Fibroblast of pulmonary artery (primary cell): ENCODE results near the gene SPIRE1.
"Not testable (repeated sequence)": the region's sequence is repeated elsewhere in the genome, so short reads cannot be mapped to it uniquely, and the experiment has no call there.

Experiments
- DNase-seq: peaks from one replicate; pipeline ENCODE4 v3.0.0-alpha.2; 2010; ENCODE audit warnings: low read depth
- H3K4me3 ChIP-seq: replicated peaks from 2 replicates; pipeline ENCODE4 v1.5.1; 2011; ENCODE audit warnings: low read depth, mild to moderate bottlenecking, control low read depth, low read length, moderate library complexity
- TF ChIP-seq, protein P1 (sequence below): IDR thresholded peaks from 2 replicates; pipeline ENCODE4 v1.5.1; 2011; ENCODE audit warnings: mild to moderate bottlenecking, control low read depth, low read length, inconsistent platforms; ENCODE audit errors: missing control alignments

The SPIRE1 gene

DNA sequence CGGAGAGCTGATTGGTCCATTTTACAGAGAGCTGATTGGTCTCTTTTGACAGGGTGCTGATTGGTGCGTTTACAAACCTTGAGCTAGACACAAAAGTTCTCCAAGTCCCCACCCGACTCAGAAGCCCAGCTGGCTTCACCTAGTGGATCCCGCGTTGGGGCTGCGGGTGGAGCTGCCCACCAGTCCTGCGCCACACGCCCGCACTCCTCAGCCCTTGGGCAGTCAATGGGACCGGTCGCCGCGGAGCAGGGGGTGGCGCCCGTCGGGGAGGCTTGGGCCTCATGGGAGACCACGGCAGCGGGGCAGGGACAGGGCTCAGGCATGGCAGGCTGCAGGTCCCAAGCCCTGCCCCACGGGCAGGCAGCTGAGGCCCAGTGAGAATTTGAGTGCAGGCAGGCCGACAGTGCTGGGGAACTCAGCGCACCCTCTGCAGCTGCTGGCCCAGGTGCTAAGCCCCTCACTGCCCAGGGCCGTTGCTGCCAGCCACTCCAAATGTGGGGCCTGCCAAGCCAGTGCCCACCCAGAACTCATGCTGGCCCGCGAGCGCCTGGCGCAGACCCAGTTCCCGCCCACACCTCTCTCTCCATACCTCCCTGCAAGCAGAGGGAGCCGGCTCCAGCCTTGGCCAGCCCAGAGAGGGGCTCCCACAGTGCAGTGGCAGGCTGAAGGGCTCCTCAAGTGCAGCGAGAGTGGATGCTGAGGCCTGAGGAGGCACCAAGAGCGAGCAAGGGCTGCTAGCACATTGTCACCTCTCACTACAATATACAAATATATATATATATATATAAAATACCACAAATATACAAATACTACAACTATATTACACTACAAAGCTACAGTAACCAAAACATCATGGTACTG, 100.7 kb downstream of the SPIRE1 start:
- TF ChIP-seq, protein P1, sequence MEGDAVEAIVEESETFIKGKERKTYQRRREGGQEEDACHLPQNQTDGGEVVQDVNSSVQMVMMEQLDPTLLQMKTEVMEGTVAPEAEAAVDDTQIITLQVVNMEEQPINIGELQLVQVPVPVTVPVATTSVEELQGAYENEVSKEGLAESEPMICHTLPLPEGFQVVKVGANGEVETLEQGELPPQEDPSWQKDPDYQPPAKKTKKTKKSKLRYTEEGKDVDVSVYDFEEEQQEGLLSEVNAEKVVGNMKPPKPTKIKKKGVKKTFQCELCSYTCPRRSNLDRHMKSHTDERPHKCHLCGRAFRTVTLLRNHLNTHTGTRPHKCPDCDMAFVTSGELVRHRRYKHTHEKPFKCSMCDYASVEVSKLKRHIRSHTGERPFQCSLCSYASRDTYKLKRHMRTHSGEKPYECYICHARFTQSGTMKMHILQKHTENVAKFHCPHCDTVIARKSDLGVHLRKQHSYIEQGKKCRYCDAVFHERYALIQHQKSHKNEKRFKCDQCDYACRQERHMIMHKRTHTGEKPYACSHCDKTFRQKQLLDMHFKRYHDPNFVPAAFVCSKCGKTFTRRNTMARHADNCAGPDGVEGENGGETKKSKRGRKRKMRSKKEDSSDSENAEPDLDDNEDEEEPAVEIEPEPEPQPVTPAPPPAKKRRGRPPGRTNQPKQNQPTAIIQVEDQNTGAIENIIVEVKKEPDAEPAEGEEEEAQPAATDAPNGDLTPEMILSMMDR: no peak
- no peak for DNase-seq
- H3K4me3 ChIP-seq: no peak overlapping the region

DNA sequence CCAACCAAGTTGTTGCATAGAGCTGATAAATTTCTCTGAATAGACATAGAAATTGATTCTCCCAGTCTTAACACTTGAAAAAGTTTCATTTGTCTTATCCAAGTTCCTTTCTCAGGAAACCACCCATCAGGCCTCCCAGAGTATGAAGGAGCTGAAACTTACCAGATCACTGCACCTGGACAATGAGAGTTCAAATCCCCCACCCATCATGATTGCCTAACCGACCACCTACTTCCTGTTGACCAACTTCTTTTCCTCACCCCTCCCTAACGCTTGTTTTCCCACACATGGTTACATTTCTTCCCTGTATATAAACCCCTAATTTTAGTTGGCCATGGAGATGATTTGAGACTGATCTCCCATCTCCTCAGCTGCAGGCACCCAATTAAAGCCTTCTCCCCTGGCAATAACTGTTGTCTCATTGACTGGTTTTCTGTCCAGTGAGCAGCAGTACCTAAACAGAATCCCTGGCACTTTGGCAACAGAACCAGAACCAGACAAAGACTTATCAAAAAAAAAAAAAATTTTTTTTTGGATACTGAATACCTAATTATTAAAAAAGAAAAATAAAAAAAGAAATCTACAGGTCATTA, 103.0 kb downstream of the SPIRE1 start:
- no peak for DNase-seq
- no peak overlapping the region for H3K4me3 ChIP-seq
- TF ChIP-seq, protein P1: no peak

DNA sequence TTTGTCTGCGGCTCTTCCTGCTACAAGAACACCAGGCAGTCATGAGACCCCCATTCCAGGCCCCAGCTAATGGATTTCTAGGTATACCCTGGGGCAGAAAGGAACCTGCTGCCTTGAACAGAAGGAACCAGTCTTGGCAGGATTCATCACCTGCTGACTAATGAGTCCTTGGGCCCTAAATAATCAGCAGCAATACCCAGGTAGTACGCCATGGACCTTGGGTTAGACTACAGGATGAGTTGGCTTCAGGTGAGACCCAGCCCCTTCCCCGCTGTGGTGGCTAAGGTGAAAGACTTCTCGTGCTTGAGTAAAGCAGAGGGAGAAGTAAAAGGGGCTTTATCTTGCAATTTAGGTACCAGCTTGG, 105.0 kb downstream of the SPIRE1 start:
- TF ChIP-seq, protein P1: no peak
- no peak for DNase-seq
- H3K4me3 ChIP-seq: no peak overlapping the region

DNA sequence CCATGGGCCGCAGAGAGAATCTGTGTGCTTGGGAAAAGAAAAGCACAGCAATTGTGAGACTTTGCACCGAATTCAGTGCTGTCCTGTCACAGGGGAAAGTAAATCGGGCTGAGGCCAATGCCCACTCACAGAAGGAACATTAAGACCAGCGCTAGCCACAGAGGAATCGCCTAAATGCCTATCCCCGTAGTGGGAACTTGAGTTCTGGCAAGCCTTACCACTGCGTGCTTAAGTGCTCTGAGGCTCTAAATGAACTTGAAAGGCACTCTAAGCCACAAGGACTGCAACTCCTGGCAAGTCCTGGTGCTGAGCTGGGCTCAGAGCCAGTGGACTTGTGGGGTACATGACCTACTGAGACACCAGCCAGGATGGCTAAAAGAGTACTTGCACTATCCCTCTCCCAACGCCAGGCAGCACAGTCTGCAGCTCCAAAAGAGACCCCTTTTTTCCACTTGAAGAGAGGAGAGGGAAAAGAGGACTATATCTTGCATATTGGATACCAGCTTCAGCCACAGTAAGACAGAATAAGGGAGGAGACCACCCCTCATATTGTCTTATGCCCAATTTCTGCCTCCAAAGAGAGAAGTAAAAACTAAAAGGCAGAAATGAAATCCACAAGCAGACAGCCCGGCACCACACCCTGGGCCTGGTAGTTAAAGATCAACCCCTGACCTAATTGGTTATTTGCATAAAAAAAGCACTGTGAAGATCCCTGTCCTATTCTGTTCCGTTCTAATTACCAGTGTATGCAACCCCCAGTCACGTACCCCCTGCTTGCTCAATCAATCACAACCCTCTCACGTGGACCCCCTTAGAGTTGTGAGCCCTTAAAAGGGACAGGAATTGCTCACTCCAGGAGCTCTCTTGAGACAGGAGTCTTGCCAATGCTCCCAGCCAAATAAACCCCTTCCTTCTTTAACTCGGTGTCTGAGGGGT, 105.7 kb downstream of the SPIRE1 start:
- peak; percentile 39 for DNase-seq
- not testable (repeated sequence) for H3K4me3 ChIP-seq

DNA sequence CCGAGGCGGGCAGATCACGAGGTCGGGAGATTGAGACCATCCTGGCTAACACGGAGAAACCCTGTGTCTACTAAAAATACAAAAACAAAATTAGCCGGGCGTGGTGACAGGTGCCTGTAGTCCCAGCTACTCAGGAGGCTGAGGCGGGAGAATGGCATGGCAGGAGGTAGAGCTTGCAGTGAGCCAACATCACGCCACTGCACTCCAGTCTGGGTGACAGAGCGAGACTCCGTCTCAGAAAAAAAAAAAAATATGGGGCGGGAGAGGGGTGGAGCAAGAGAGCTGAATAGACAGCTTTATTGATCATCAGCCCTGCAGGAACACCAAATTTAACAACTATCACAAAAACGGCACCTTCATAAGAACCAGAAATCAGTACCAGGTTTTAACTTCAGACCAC, 106.4 kb downstream of the SPIRE1 start:
- H3K4me3 ChIP-seq, DNase-seq: not testable (repeated sequence)

DNA sequence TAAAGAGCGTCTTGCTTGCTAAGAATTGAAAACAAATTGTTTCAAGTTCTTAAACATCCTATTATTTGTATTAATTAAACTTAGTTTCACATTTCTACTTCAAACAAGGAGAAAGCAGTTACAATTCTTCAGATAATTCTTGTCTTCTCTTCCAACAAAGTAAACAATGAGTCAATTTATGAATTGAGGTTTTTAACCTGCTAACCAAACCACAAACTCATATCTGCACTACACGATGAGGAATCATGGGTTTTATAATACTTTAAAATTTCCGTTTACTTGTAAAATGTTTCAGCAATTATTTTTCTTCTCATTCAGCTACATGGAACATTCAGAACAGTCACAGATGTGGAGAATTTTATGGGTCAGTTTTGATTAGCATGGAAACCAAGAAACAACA, 114.2 kb downstream of the SPIRE1 start:
- DNase-seq: no peak
- H3K4me3 ChIP-seq: no peak overlapping the region
- TF ChIP-seq, protein P1: no peak

DNA sequence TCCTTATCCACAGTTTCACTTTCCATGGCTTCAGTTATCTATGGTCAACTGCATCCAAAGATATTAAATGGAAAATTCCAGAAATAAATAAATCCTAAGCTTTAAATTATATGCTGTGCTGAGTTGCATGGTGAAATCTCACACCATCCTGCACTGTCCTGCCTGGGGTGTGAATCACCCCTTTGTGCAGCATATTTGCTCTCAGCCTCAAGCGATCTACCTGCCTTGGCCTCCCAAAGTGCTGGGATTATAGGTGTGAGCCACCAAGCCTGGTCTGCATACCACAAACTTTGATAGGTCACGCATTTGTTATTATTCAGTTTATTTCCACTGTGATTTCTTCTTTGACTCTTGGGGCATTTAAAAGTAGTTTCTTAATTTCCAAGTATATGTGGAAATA, 117.2 kb downstream of the SPIRE1 start:
- TF ChIP-seq, protein P1: no peak
- DNase-seq: no peak
- no peak overlapping the region for H3K4me3 ChIP-seq

DNA sequence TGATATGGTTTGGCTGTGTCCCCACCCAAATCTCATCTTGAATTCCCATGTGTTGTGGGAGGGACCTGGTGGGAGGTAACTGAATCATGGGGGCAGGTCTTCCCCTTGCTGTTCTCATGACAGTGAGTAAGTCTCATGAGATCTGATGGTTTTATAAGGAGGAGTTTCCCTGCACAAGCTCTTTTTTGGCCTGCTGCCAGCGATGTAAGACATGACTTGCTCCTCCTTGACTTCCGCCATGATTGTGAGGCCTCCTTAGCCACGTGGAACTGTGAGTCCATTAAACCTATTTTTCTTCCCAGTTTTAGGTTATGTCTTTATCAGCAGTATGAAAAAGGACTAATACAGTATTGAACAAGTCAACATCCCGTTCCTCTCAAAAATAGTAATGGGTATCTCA, 118.7 kb downstream of the SPIRE1 start:
- peak; percentile 14 for DNase-seq

More for the DNA sequence above, 118.7 kb downstream of the SPIRE1 start:
- not testable (repeated sequence) for H3K4me3 ChIP-seq
